ENCODE data around the gene SLC2A13.
"Not testable (repeated sequence)": the region's sequence is repeated elsewhere in the genome, so short reads cannot be mapped to it uniquely, and the experiment has no call there.

The SLC2A13 gene

DNA sequence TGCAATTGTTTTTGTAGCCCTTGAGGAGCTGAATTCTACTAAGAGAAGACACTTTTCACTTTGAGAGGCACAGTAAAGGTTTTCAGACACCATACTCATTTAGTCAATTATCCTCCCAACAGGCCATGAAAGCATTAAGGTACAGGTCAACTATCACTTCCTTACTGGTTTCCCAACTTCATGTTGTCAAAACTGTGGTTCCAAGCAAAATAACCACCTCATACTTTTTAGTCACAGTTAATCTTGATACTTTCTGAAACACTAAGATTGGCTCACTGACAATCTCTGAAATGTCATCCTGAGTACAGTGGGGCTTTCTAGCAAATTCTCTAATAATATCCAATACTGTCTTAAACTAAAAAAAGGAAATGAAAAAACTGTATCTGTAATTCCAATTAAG is 71.7 kb downstream of the SLC2A13 start:
- DNase-seq, result no peak

DNA sequence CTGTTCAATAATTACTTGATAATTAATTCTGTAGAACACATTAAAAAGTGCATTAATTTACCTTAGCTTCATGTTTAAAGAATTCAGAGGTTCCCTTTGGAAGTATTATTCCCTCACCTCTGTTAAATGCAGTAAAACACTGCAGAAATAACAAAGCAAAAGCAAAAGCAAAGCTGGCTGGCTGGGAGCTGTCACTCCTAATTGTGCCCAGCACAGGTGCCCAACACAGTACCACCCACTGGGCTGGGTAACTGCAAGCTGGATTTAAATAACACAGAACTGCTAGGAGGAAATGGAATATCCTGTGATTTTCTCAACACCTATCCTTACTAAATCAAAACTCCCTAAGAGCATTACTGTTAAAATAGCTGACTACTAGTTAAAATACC is 72.6 kb downstream of the SLC2A13 start:
- DNase-seq, result peak; percentile 40

DNA sequence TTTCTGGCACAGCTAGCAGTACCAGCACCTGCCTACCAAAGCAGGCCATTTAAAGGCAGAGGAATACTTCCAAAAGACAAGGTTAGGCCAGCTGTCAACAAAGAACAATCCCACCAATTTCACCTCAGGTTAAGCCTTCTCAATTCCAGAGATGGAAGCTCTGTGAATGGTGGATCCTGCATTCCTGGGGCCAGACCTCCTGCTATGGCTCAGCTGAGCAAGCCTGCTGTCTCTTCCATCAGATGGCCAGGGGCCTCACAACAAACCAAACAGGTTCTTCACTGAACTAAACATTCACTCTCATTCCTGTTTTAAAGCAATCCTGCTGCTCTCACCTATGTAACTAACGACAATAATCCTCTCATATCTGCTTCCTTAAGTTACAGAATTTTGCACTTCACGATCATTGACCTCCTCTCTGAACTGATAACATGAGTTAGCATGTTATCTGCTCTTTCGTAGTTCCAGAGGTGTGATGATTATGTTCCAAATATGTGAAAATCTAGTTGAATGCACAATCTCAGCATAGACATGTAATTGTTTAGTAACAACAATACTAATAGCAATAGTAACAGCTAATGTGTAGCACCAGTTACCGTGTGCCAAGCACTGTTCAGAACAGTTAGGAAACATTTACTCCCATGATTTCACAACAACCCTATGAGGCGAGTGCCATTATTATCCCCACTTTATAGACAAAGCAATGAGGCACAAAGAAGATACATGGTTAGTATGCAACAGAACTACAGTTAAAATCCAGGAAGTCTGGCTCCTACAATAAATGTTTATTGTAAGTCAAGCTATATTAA is 73.2 kb downstream of the SLC2A13 start:
- no peak for DNase-seq

DNA sequence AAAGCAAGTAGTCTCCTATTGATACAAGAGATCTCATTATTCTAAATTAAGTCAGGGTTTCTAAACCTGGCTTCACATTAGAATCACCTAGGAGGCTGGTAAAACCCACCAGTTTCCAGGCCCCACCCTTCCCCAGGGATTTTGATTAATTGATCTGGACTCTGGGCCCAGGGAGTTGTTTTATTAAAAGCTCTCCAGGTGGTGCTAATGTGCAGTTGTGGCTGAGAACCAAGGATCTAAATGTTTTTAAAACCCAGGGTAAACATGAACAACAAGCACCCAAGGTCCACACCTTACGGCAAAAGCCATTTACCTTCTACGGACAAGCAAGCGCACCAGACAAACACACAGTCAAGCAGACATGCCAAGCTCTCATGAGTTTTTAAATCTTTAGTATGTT is 73.9 kb downstream of the SLC2A13 start:
- DNase-seq, result no peak

DNA sequence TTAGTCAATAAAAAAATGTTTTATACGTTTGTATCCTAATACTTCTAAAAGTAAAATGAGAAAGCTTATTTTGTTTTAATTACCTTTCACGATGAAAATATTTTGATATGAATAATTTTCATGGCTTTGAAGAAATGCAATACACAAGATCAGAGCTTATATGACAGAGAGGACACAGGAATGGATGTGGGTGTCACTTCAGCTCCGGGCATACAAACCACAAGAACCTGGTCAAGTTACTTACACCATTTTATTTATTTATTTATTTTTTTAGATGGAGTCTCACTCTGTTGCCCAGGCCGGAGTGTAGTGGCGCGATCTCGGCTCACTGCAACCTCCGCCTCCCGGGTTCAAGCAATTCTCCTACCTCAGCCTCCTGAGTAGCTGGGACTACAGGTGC is 74.9 kb downstream of the SLC2A13 start:
- not testable (repeated sequence) for DNase-seq

- DNase-seq, result no peak
Measured at GRCh38 chr12:40028296-40028695, 77.6 kb downstream of the SLC2A13 start.

DNA sequence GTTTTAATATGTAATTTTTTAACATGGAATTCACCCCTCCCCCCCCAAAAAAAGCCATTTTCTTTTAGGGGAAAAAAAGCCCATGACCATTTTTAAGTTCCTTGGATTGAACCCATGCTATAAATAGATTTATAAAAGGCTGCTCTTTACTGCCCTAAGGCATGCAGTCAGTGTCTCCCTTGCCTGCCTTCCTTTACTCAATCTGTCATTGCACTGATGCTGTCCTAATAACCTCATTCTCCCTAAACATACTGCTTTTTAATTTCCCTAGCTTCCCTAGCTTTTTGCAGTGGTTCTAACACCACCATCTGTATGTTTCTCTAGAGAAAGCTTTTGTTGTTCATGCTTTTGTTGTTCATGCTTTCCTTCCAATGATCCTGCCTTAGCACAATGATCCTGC is 83.0 kb downstream of the SLC2A13 start:
- DNase-seq, result no peak

- DNase-seq, result no peak
Measured at GRCh38 chr12:40020261-40020691, 85.6 kb downstream of the SLC2A13 start.

GRCh38 chr12:40017488-40017887 is 88.4 kb downstream of the SLC2A13 start:
- DNase-seq, result no peak

GRCh38 chr12:40016980-40017379 is 88.9 kb downstream of the SLC2A13 start:
- no peak for DNase-seq

GRCh38 chr12:40015881-40016280 is 90.0 kb downstream of the SLC2A13 start:
- no peak for DNase-seq

- DNase-seq, result no peak
Measured at GRCh38 chr12:40015345-40015744, 90.5 kb downstream of the SLC2A13 start.

DNA sequence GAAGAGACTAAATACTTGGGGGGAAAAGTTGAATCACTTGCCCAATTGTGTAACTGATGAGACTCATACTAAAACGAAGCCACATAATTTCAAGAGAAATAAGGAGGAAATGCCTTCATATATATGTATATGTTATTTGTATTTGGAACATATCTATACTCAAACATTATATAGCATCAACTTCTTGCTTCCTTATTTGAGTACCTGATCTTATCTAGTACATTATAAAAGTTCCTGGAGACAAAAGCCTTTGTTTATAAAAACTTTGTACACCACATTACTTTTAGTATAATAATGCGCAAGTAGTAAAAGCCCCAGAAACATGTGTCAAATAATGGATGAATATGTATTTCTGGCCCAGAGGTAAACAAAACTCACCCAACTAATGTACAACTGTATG is 92.0 kb downstream of the SLC2A13 start:
- DNase-seq, result no peak

GRCh38 chr12:40013292-40013691 is 92.6 kb downstream of the SLC2A13 start:
- no peak for DNase-seq

GRCh38 chr12:40012711-40013110 is 93.2 kb downstream of the SLC2A13 start:
- no peak for DNase-seq

GRCh38 chr12:40011775-40012129 is 94.1 kb downstream of the SLC2A13 start:
- DNase-seq, result no peak

GRCh38 chr12:40010899-40011774 is 94.7 kb downstream of the SLC2A13 start:
- DNase-seq, result peak; percentile 48

GRCh38 chr12:40002178-40003169 is 103.4 kb downstream of the SLC2A13 start:
- no peak for DNase-seq

DNA sequence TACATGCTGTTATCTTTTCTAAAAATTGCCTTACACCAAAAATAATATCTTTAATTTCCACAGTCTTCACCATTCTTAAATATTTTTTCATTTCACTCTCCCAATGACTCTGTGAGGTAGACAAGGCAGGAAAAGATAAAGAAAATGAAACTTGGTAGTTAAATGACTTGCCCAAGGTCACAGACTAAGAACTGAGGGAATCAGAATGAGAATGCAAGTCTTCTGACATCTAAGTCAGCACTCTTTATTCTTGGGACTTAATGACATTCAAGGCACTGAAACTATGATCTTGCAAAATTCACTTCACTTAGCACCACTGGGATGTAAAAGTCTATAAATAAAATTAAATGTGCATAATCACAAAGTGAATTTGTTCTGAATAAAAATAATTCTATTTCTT is 104.5 kb downstream of the SLC2A13 start:
- no peak for DNase-seq

GRCh38 chr12:40000884-40001283 is 105.0 kb downstream of the SLC2A13 start:
- no peak for DNase-seq

DNA sequence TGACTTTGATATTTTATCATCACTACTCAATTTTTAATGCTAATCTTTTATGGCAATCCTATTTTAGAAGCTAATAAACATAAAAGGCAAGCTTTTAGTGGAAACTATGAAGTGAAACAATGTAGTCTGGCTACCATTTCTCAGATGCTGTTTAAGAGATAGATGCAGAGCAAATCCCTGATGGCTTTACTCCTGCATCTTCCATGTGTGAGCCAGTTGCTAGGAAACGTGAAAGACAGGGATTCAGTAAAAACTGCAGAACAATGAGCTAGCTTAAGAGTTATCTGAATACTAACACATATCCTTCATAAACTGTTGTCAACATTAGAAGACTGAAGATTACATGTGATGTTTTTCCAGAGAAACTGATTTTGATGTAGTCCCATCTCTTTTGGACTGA is 112.6 kb downstream of the SLC2A13 start:
- DNase-seq, result no peak

- no peak for DNase-seq
Measured at GRCh38 chr12:39990122-39991101, 115.5 kb downstream of the SLC2A13 start.

Data from NCI-H345 (cell line).